ENCODE data around the gene GPX3. TPM values are rescaled to one million over a fixed set of nuclear protein-coding genes. Genes with fewer than 3 reads are reported as not detected.

Gene GPX3
- total RNA-seq, 1 experiment from 2014 or later, result 20.4 TPM

DNA sequence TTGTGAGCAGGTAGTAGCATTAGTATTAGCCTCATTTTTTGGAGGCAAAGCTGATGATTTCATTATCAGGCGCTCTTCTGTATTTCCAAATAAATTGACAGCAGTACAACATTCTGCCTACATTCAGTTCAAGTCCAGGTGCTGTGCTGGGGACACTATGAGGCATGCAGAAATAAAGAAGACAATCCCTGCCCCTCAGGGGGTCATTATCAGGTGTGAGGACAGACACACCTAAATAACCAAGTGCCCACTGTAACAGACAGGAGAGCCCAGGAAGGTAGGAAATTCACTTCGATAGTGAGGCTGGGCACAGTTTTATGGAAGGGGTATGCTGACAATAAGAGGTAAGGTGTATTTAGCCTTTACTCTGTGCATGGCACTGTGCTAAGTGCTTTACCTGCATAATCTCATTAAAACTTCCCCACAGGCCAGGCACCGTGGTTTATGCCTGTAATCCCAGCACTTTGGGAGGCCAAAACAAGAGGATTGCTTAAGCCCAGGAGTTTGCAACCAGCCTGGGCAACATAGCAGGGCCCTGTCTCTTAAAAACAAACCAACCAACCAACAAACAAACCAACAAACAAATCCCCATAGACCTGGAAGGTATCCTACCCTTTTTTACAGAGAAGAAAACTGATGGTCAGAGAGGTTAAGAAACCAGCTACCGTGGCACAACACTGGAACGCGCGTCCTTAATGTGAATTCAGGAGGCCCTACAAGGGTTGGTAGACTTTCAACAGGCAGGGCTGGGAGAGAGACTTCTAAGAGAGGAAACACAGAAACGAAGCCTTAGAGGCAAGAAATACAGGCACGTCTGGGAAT, 17.5 kb upstream of the GPX3 start:
- DNase-seq, result peak; percentile 16
- no peaks in the 10 kb centered on the region for H3K4me1 ChIP-seq (ENCODE audit: insufficient read depth, low read length)
- no peak overlapping the region for H3K18ac ChIP-seq (ENCODE audit: insufficient read length, low read depth, low read length)
- H2BK5ac ChIP-seq (ENCODE audit: insufficient read length, low read length), result no peak overlapping the region
- no peak overlapping the region for H3K23ac ChIP-seq (ENCODE audit: insufficient read length, low read depth, low read length)
- H3K4me2 ChIP-seq (ENCODE audit: insufficient read depth, insufficient read length, low read length), result no peak overlapping the region
- H4K8ac ChIP-seq (replicated peaks; ENCODE audit: insufficient read length, low read depth, low read length), result no peak overlapping the region
- no peak overlapping the region for H2BK20ac ChIP-seq (ENCODE audit: low read depth, low read length, poor library complexity, severe bottlenecking)
- H3T11ph ChIP-seq (ENCODE audit: low read length), result no peak overlapping the region
- Mint-ChIP-seq H3K36me3 (ENCODE audit: insufficient read depth in 1 of 3, low read depth in 3 of 3) (no peaks in the 10 kb centered on the region; a peak in 1 of 7 replicates), H3K9me3 (no peaks in the 10 kb centered on the region), H3K27ac (peak overlapping the region in 1 of 3 experiments; percentile 2; a peak in 1 of 7 replicates), H3K4me1 (peaks cover 7 to 8% of the 10 kb centered on the region in 2 experiments), H3K4me3 (no peak overlapping the region; a peak in 1 of 5 replicates), H3K27me3 (ENCODE audit: low read depth) (peaks cover 3% of the 10 kb centered on the region)
- no peak overlapping the region for H2BK15ac ChIP-seq (ENCODE audit: low read depth, low read length)
- no peaks in the 10 kb centered on the region for H3K9me3 ChIP-seq (ENCODE audit: control insufficient read depth, low read depth, low read length)
- no peak overlapping the region for H3K14ac ChIP-seq (ENCODE audit: insufficient read depth, low read length)
- H4K20me1 ChIP-seq (ENCODE audit: control insufficient read depth, insufficient read depth, insufficient read length), result no peaks in the 10 kb centered on the region
- no peak overlapping the region for H2BK12ac ChIP-seq (ENCODE audit: insufficient read length, low read depth, low read length)
- H3K27ac ChIP-seq (ENCODE audit: insufficient read length, low read depth, low read length), result no peak overlapping the region
- H3K79me1 ChIP-seq (ENCODE audit: insufficient read depth, low read depth, low read length, poor library complexity, severe bottlenecking), result no peaks in the 10 kb centered on the region
- H2BK120ac ChIP-seq (ENCODE audit: low read depth, low read length, poor library complexity, severe bottlenecking), result no peak overlapping the region
- H3K79me2 ChIP-seq (ENCODE audit: insufficient read depth, low read length), result no peaks in the 10 kb centered on the region
- no peak overlapping the region for H3K56ac ChIP-seq (ENCODE audit: insufficient read length, low read depth, low read length)
- H3K4ac ChIP-seq (ENCODE audit: low read depth, low read length), result no peak overlapping the region
- no CpG with 5 or more reads among the region's 9 CpGs for WGBS (ENCODE audit: extremely low coverage, insufficient read length, low lambda C conversion rate)
- no peaks in the 10 kb centered on the region for H3K27me3 ChIP-seq (ENCODE audit: insufficient read depth, low read length)
- H3K23me2 ChIP-seq (ENCODE audit: insufficient read length, low read depth, low read length, poor library complexity, severe bottlenecking), result no peaks in the 10 kb centered on the region
- H3K9ac ChIP-seq (ENCODE audit: extremely low read depth, insufficient read length, low read length), result no peak overlapping the region
- H2AK5ac ChIP-seq (ENCODE audit: insufficient read length, low read length), result no peak overlapping the region
- TF ChIP-seq CTCF (conservative IDR thresholded peaks at IDR 0.05), result no peak
- no peak overlapping the region for H4K5ac ChIP-seq (ENCODE audit: insufficient read length, low read depth, low read length)
- H4K91ac ChIP-seq (ENCODE audit: insufficient read length, low read depth, low read length), result no peak overlapping the region
- no peak overlapping the region for H2AFZ ChIP-seq (ENCODE audit: low read length)

Data from H9 (cell line).